ENCODE data around the gene TBC1D30. TPM values are rescaled to one million over a fixed set of nuclear protein-coding genes. Genes with fewer than 3 reads are reported as not detected.

Gene TBC1D30
- total RNA-seq, 1 experiment from 2014 or later, result 21.4 TPM

GRCh38 chr12:64860446-64860998 lies 36.1 kb downstream of the TBC1D30 start:
- no peaks in the 10 kb centered on the region for H3K27me3 Mint-ChIP-seq (ENCODE audit: unreplicated experiment)
- H3K4me1 Mint-ChIP-seq (ENCODE audit: low read depth, unreplicated experiment), result no peaks in the 10 kb centered on the region
- BruUV-seq (replicated peaks), result no TSS peak
- no peaks in the 10 kb centered on the region for H3K9me3 Mint-ChIP-seq (ENCODE audit: low read depth, unreplicated experiment)
- TF ChIP-seq CTCF (IDR thresholded peaks at IDR 0.05; ENCODE audit: unreplicated experiment), result no peak
- H3K4me3 Mint-ChIP-seq (ENCODE audit: low read depth, unreplicated experiment), result no peak overlapping the region
- no peak overlapping the region for H3K27ac Mint-ChIP-seq (ENCODE audit: unreplicated experiment)
- no peak for DNase-seq
- intact Hi-C loops (cut with micrococcal nuclease; ENCODE audit: unreplicated experiment), result no loop called here
- CTCF ChIA-PET, result no interaction called here
- no peaks in the 10 kb centered on the region for H3K36me3 Mint-ChIP-seq (ENCODE audit: insufficient read depth, unreplicated experiment)

GRCh38 chr12:64864319-64864718 lies 39.9 kb downstream of the TBC1D30 start:
- no peak for DNase-seq
- H3K9me3 Mint-ChIP-seq (ENCODE audit: low read depth, unreplicated experiment), result no peaks in the 10 kb centered on the region
- no peaks in the 10 kb centered on the region for H3K27me3 Mint-ChIP-seq (ENCODE audit: unreplicated experiment)
- no peak overlapping the region for H3K27ac Mint-ChIP-seq (ENCODE audit: unreplicated experiment)
- CTCF ChIA-PET, result interaction anchor here (0.7 kb wide), 2 partner anchors 47 to 329 kb away, joined by 3 to 4 read pairs; no protein-coding TSS in a partner anchor
- TF ChIP-seq CTCF (IDR thresholded peaks at IDR 0.05; ENCODE audit: unreplicated experiment), result no peak
- H3K36me3 Mint-ChIP-seq (ENCODE audit: insufficient read depth, unreplicated experiment), result no peaks in the 10 kb centered on the region
- H3K4me3 Mint-ChIP-seq (ENCODE audit: low read depth, unreplicated experiment), result no peak overlapping the region
- no TSS peak for BruUV-seq (replicated peaks)
- intact Hi-C loops (cut with micrococcal nuclease; ENCODE audit: unreplicated experiment), result no loop called here
- no peaks in the 10 kb centered on the region for H3K4me1 Mint-ChIP-seq (ENCODE audit: low read depth, unreplicated experiment)

GRCh38 chr12:64875186-64875585 lies 50.7 kb downstream of the TBC1D30 start:
- TF ChIP-seq CTCF (IDR thresholded peaks at IDR 0.05; ENCODE audit: unreplicated experiment), result no peak
- Mint-ChIP-seq H3K27me3 (ENCODE audit: unreplicated experiment) (no peaks in the 10 kb centered on the region), H3K4me1 (ENCODE audit: low read depth, unreplicated experiment) (no peaks in the 10 kb centered on the region), H3K27ac (ENCODE audit: unreplicated experiment) (no peak overlapping the region), H3K36me3 (ENCODE audit: insufficient read depth, unreplicated experiment) (no peaks in the 10 kb centered on the region), H3K9me3 (ENCODE audit: low read depth, unreplicated experiment) (no peaks in the 10 kb centered on the region), H3K4me3 (ENCODE audit: low read depth, unreplicated experiment) (no peak overlapping the region)
- intact Hi-C loops (cut with micrococcal nuclease; ENCODE audit: unreplicated experiment), result no loop called here
- no TSS peak for BruUV-seq (replicated peaks)
- no peak for DNase-seq
- CTCF ChIA-PET, result no interaction called here

- intact Hi-C loops (cut with micrococcal nuclease; ENCODE audit: unreplicated experiment), result no loop called here
- TF ChIP-seq CTCF (IDR thresholded peaks at IDR 0.05; ENCODE audit: unreplicated experiment), result no peak
- Mint-ChIP-seq H3K27ac (ENCODE audit: unreplicated experiment) (no peak overlapping the region), H3K9me3 (ENCODE audit: low read depth, unreplicated experiment) (no peaks in the 10 kb centered on the region), H3K4me3 (ENCODE audit: low read depth, unreplicated experiment) (no peak overlapping the region), H3K4me1 (ENCODE audit: low read depth, unreplicated experiment) (no peaks in the 10 kb centered on the region), H3K27me3 (ENCODE audit: unreplicated experiment) (no peaks in the 10 kb centered on the region), H3K36me3 (ENCODE audit: insufficient read depth, unreplicated experiment) (no peaks in the 10 kb centered on the region)
- no peak for DNase-seq
- BruUV-seq (replicated peaks), result no TSS peak
- CTCF ChIA-PET, result no interaction called here
Measured at GRCh38 chr12:64876388-64877071, 52.1 kb downstream of the TBC1D30 start.

All from Calu3 (cell line).